HepG2 (cell line): ENCODE measurements around the gene BCKDHA. TPM values are rescaled to one million over a fixed set of nuclear protein-coding genes. Genes with fewer than 3 reads are reported as not detected.

ENCODE experiments used
- ATAC-seq: fragments of 200-7000 bp; cut with Tn5 transposase; 3 replicates; pipeline ENCODE4 v1.9.1; 2020; ENCODE audit warnings: mild to moderate bottlenecking, moderate library complexity
- BruUV-seq: library from RNA; stranded (reverse); fragments of 400-500 nt; replicated peaks from 2 replicates; lab custom pipeline; 2021; lab: Mats Ljungman, UMichigan
- CTCF ChIA-PET: fragments of 300-600 bp; formaldehyde crosslinking; extraction: SDS; loops from one replicate; lab custom pipeline; 2021; ENCODE audit warnings: low total read pairs, inconsistent platforms, low intra/inter-chr PET ratio; lab: Yijun Ruan, JAX
- POLR2A ChIA-PET: fragments of 350-600 bp; sonication (Branson Sonifier 250); formaldehyde crosslinking; loops from one replicate; lab custom pipeline; 2020; ENCODE audit warnings: antibody characterized with exemption, inconsistent platforms; lab: Yijun Ruan, JAX
- DNase-seq: peaks from one replicate; pipeline ENCODE4 v3.0.0-alpha.2; 2015; ENCODE audit warnings: low spot score
- FAIRE-seq: peaks from 3 replicates; lab custom pipeline; 2011; peaks lifted over from hg19 to GRCh38; lab: Jason Lieb, UNC
- H2AFZ ChIP-seq: one replicate; pipeline ENCODE4 v1.6.1; 2011; ENCODE audit warnings: low read length, inconsistent platforms
- H3K27ac ChIP-seq: fragments of 300-600 bp; 3 replicates; pipeline ENCODE4 v1.8.0; 2011; ENCODE audit warnings: mixed run types, mild to moderate bottlenecking, mixed read lengths, low read length, inconsistent platforms; ENCODE audit not compliant: insufficient read depth; ENCODE audit errors: extremely low read length
- H3K27me3 ChIP-seq, 2 experiments: fragments of 200-600 bp in 1 of 2; 2 replicates in 1 of 2; 3 replicates in 1 of 2; pipeline versions ENCODE4 v1.6.0 to v1.8.0; 2011; ENCODE audit warnings: low read length in 2 of 2, mild to moderate bottlenecking in 2 of 2, moderate library complexity in 2 of 2, inconsistent platforms in 1 of 2; ENCODE audit not compliant: insufficient read depth in 2 of 2, control insufficient read depth in 1 of 2
- H3K36me3 ChIP-seq, 2 experiments: fragments of 200-600 bp in 1 of 2; replicated peaks in 1 of 2; 2 replicates in 1 of 2; 3 replicates in 1 of 2; pipeline versions ENCODE4 v1.5.1 to v1.8.0; 2011; ENCODE audit warnings: low read length in 2 of 2, inconsistent platforms in 1 of 2; ENCODE audit not compliant: insufficient read depth in 2 of 2, control insufficient read depth in 1 of 2
- H3K4me1 ChIP-seq: 2 replicates; pipeline ENCODE4 v1.5.1; 2012; ENCODE audit warnings: low read length, inconsistent platforms; ENCODE audit not compliant: insufficient read depth
- H3K4me2 ChIP-seq: 2 replicates; pipeline ENCODE4 v1.6.0; 2011; ENCODE audit warnings: low read depth, low read length, inconsistent platforms
- H3K4me3 ChIP-seq, 3 experiments: fragments of 200-600 bp in 1 of 3; sonication (generic), shearing (Covaris generic) in 1 of 3; replicated peaks in 1 of 3; 2 replicates each; pipeline ENCODE4 v1.5.1; 2011 to 2016; ENCODE audit warnings: low read length in 3 of 3, inconsistent platforms in 2 of 3, low read depth in 2 of 3, mild to moderate bottlenecking in 2 of 3, control low read depth in 1 of 3, mixed read lengths in 1 of 3; ENCODE audit not compliant: insufficient read depth in 1 of 3
- H3K79me2 ChIP-seq: one replicate; pipeline ENCODE4 v1.6.1; 2011; ENCODE audit warnings: low read length, inconsistent platforms; ENCODE audit not compliant: insufficient read depth
- H3K9ac ChIP-seq: 2 replicates; pipeline ENCODE4 v1.6.0; 2011; ENCODE audit warnings: mild to moderate bottlenecking, low read depth, low read length, inconsistent platforms; ENCODE audit not compliant: insufficient read depth
- H3K9me3 ChIP-seq: 2 replicates; pipeline ENCODE4 v1.5.1; 2012; ENCODE audit warnings: mild to moderate bottlenecking, low read length
- H4K20me1 ChIP-seq: 2 replicates; pipeline ENCODE4 v1.6.0; 2011; ENCODE audit warnings: inconsistent platforms, mild to moderate bottlenecking, low read length, moderate library complexity; ENCODE audit not compliant: insufficient read depth
- ATF7 ChIP-seq, 2 experiments: fragments of 450-650 bp in 1 of 2; sonication (generic) in 1 of 2; formaldehyde crosslinking in 1 of 2; IDR thresholded peaks; 2 replicates each; pipeline versions ENCODE4 v1.4.0 to v1.6.1; 2016 to 2020; ENCODE audit warnings: antibody characterized with exemption in 1 of 2, mild to moderate bottlenecking in 1 of 2, missing genetic modification reagents in 1 of 2
- CENPX ChIP-seq: sonication (generic); formaldehyde crosslinking; IDR thresholded peaks from 2 replicates; pipeline ENCODE4 v1.9.0; 2021; ENCODE audit warnings: mild to moderate bottlenecking, missing genetic modification reagents, moderate library complexity
- JUNB ChIP-seq: sonication (generic); formaldehyde crosslinking; IDR thresholded peaks from 2 replicates; pipeline ENCODE4 v1.8.0; 2022; ENCODE audit warnings: missing genetic modification reagents, mild to moderate bottlenecking, borderline replicate concordance
- KLF15 ChIP-seq: sonication (generic); formaldehyde crosslinking; IDR thresholded peaks from 2 replicates; pipeline ENCODE4 v1.8.1; 2023; ENCODE audit warnings: borderline replicate concordance, mild to moderate bottlenecking, inconsistent platforms, missing genetic modification reagents, mixed read lengths
- SIX1 ChIP-seq: sonication (generic); formaldehyde crosslinking; IDR thresholded peaks from 2 replicates; pipeline ENCODE4 v1.4.0; 2020; ENCODE audit warnings: missing genetic modification reagents, borderline replicate concordance
- SOX6 ChIP-seq, 2 experiments: fragments of 450-650 bp in 1 of 2; sonication (generic) in 1 of 2; formaldehyde crosslinking in 1 of 2; IDR thresholded peaks; 2 replicates each; pipeline versions ENCODE4 v1.4.0 to v1.6.1; 2017 to 2020; ENCODE audit warnings: antibody characterized with exemption in 1 of 2, mild to moderate bottlenecking in 1 of 2, missing genetic modification reagents in 1 of 2
- SP5 ChIP-seq: IDR thresholded peaks from 2 replicates; pipeline ENCODE4 v1.6.1; 2016; ENCODE audit warnings: low read depth, borderline replicate concordance
- SYNCRIP ChIP-seq: fragments of 200-400 bp; formaldehyde crosslinking; IDR thresholded peaks from 2 replicates; pipeline ENCODE4 v1.6.1; 2018; ENCODE audit warnings: mild to moderate bottlenecking, low read depth, low read length; ENCODE audit not compliant: insufficient read depth
- ZNF143 ChIP-seq: sonication (generic); formaldehyde crosslinking; IDR thresholded peaks from 2 replicates; pipeline ENCODE4 v1.4.0; 2020; ENCODE audit warnings: missing genetic modification reagents
- ZNF180 ChIP-seq: sonication (generic); formaldehyde crosslinking; IDR thresholded peaks from 2 replicates; pipeline ENCODE4 v1.4.0; 2020; ENCODE audit warnings: low read depth, missing genetic modification reagents, borderline replicate concordance
- ZNF263 ChIP-seq: sonication (generic); formaldehyde crosslinking; IDR thresholded peaks from 2 replicates; pipeline ENCODE4 v1.4.0; 2020; ENCODE audit warnings: missing genetic modification reagents
- ZNF720 ChIP-seq: sonication (generic); formaldehyde crosslinking; IDR thresholded peaks from 2 replicates; pipeline ENCODE4 v1.4.0; 2020; ENCODE audit warnings: missing genetic modification reagents
- ZNF773 ChIP-seq: sonication (generic); formaldehyde crosslinking; IDR thresholded peaks from 2 replicates; pipeline ENCODE4 v1.4.0; 2020; ENCODE audit warnings: missing genetic modification reagents, borderline replicate concordance
- WGBS: methylation state at CpG from one replicate; pipeline ENCODE4 v1.1.6; 2017; ENCODE audit warnings: low lambda C conversion rate; 5-methylcytosine and 5-hydroxymethylcytosine counted together
- in situ Hi-C: cut with HindIII; loops from 2 replicates; pipeline ENCODE4 v1.10.0; 2017; ENCODE audit warnings: low pct_unique_long_range_greater_than_20kb; ENCODE audit not compliant: extremely low pct_ligation_motif_present
- intact Hi-C: fragments of 100-400 bp; cut with micrococcal nuclease; formaldehyde crosslinking; loops from one replicate; pipeline ENCODE4 v1.10.0; 2022; ENCODE audit not compliant: unreplicated experiment
- polyA plus RNA-seq, 8 experiments: library from polyadenylated mRNA; depleted of rRNA in 3 of 8; stranded (reverse) in 7 of 8; unstranded in 1 of 8; fragments of >200 nt; fragmentation: Illumina TruSeq in 4 of 8; extraction: Trizol in 4 of 8; gene quantifications; 2 replicates each; pipeline versions ENCODE4 v1.2.1 to v1.2.3, GENCODE V29; 2011 to 2016; ENCODE audit warnings: low read depth in 4 of 8, missing spikeins in 1 of 8, mixed read lengths in 1 of 8; ENCODE audit not compliant: insufficient read depth in 1 of 8
- total RNA-seq, 5 experiments: library from RNA; depleted of rRNA; stranded (reverse); fragments of >200 nt; fragmentation: Illumina TruSeq; extraction: Trizol; gene quantifications; 2 replicates each; pipeline ENCODE4 v1.2.3, GENCODE V29; 2016; ENCODE audit warnings: low read depth in 1 of 5
- TF ChIP-seq, protein P1 (sequence below): IDR thresholded peaks from 2 replicates; pipeline ENCODE4 v1.6.1; 2016; ENCODE audit warnings: low read depth, borderline replicate concordance
- TF ChIP-seq, protein P2 (sequence below): sonication (generic); formaldehyde crosslinking; IDR thresholded peaks from 2 replicates; pipeline ENCODE4 v1.5.0; 2020; ENCODE audit warnings: mild to moderate bottlenecking, missing genetic modification reagents

The BCKDHA gene
- total and polyA plus RNA-seq, 2 of the 13 experiments (the other 11 are each of a cell fraction or from before 2014, with no cell fraction given), result 11.8 to 31.5 TPM

DNA sequence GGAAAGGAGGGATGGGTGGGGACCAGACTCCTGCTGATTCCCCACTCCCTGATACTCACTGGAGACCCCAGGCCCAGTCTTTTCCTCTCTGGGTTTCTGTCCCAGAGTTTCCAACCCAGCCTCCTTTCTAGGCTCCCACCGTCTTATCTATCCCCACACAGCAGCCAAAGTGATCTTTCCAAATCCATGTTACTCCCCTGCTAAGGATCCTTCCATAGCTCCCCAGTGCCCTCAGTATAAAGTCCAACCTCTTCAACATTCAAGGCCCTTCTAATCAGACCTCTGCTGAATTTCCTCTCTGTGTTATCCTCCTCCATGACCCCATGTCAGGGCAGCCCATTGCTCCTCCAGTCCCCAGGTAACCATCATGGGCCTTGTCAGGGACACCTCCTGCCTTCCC is 42.6 kb upstream of the BCKDHA start:
- ChIA-PET POLR2A (interaction anchor here (2.3 to 2.4 kb wide), 2 partner anchors 9 to 33 kb away, joined by 7 to 13 read pairs; partner anchors contain the start of gene B9D2), CTCF (no interaction called here)
- Histone ChIP-seq H3K27ac (no peak overlapping the region), H3K4me1 (peaks cover 21% of the 10 kb centered on the region), H3K9ac (no peak overlapping the region), H2AFZ (no peak overlapping the region), H3K4me3 (no peak overlapping the region), H3K9me3 (no peaks in the 10 kb centered on the region), H3K36me3 (no peaks in the 10 kb centered on the region), H3K27me3 (no peaks in the 10 kb centered on the region; a peak in 2 of 5 replicates), H3K79me2 (peaks cover 27% of the 10 kb centered on the region), H3K4me2 (no peak overlapping the region), H4K20me1 (peaks cover 9% of the 10 kb centered on the region; the same call in 1 of the 2 replicates)
- in situ Hi-C loops (no loop called here), intact Hi-C loops (no loop called here)
- WGBS, result 94% methylated on average over 1 of the region's 1 CpG
- no peak for FAIRE-seq
- no peak for ATAC-seq
- BruUV-seq, result no TSS peak
- TF ChIP-seq SP5 (CRISPR knock-in tag) (no peak), ZNF180 (CRISPR knock-in tag) (no peak), ZNF143 (CRISPR knock-in tag) (no peak)
- TF ChIP-seq, protein P1, sequence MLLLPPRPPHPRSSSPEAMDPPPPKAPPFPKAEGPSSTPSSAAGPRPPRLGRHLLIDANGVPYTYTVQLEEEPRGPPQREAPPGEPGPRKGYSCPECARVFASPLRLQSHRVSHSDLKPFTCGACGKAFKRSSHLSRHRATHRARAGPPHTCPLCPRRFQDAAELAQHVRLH (CRISPR knock-in tag), result no peak
- no peak for DNase-seq

DNA sequence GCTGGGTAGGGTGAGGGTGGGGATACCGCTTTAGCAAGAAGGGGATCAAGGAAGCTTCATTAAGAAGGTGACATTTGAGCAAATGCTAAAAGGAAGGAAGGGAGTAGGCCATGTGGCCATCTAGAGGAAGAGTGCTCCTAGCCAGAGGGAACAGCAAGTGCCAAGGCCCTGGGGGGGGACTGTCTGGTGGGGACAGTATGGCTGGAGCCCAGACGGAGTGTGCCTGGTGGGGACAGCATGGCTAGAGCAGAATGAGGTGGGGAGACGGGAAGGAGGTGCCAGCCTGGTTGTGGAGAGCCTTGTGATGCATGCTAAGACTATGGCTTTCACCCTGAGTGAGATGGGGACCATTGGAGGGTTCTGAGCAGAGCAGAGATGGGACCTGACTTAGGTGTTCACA is 41.8 kb upstream of the BCKDHA start:
- DNase-seq (no peak), FAIRE-seq (no peak), ATAC-seq (no peak)
- H2AFZ ChIP-seq, result no peak overlapping the region
- no peak overlapping the region for H3K27ac ChIP-seq
- no peaks in the 10 kb centered on the region; a peak in 2 of 5 replicates for H3K27me3 ChIP-seq
- WGBS, result 93% methylated on average over 3 of the region's 3 CpGs
- H3K4me3 ChIP-seq, result no peak overlapping the region
- no TSS peak for BruUV-seq
- H4K20me1 ChIP-seq, result peaks cover 6% of the 10 kb centered on the region; the same call in 1 of the 2 replicates
- in situ Hi-C loops (no loop called here), intact Hi-C loops (no loop called here)
- ChIA-PET CTCF (no interaction called here), POLR2A (interaction anchor here (0.7 to 2.4 kb wide), 4 partner anchors 8 to 37 kb away, joined by 3 to 13 read pairs (median 5); partner anchors contain the start of gene B9D2)
- H3K4me2 ChIP-seq, result no peak overlapping the region
- peaks cover 13% of the 10 kb centered on the region for H3K4me1 ChIP-seq
- H3K79me2 ChIP-seq, result peaks cover 23% of the 10 kb centered on the region
- no peak overlapping the region for H3K9ac ChIP-seq
- H3K36me3 ChIP-seq, result no peaks in the 10 kb centered on the region
- H3K9me3 ChIP-seq, result no peaks in the 10 kb centered on the region
- TF ChIP-seq ZNF263 (CRISPR knock-in tag) (no peak), SIX1 (no peak), CENPX (CRISPR knock-in tag) (no peak), KLF15 (no peak), ZNF720 (CRISPR knock-in tag) (no peak), ATF7 (IDR thresholded peaks at IDR 0.05) (no peak), ATF7 (CRISPR knock-in tag; IDR thresholded peaks at IDR 0.05) (no peak), JUNB (CRISPR knock-in tag) (no peak), SYNCRIP (no peak), SOX6 (IDR thresholded peaks at IDR 0.05) (no peak), SOX6 (CRISPR knock-in tag; IDR thresholded peaks at IDR 0.05) (no peak), ZNF773 (no peak)
- TF ChIP-seq, protein P2, sequence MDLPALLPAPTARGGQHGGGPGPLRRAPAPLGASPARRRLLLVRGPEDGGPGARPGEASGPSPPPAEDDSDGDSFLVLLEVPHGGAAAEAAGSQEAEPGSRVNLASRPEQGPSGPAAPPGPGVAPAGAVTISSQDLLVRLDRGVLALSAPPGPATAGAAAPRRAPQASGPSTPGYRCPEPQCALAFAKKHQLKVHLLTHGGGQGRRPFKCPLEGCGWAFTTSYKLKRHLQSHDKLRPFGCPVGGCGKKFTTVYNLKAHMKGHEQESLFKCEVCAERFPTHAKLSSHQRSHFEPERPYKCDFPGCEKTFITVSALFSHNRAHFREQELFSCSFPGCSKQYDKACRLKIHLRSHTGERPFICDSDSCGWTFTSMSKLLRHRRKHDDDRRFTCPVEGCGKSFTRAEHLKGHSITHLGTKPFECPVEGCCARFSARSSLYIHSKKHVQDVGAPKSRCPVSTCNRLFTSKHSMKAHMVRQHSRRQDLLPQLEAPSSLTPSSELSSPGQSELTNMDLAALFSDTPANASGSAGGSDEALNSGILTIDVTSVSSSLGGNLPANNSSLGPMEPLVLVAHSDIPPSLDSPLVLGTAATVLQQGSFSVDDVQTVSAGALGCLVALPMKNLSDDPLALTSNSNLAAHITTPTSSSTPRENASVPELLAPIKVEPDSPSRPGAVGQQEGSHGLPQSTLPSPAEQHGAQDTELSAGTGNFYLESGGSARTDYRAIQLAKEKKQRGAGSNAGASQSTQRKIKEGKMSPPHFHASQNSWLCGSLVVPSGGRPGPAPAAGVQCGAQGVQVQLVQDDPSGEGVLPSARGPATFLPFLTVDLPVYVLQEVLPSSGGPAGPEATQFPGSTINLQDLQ (CRISPR knock-in tag), result no peak
- TF ChIP-seq, protein P1 (CRISPR knock-in tag), result no peak
